Activated naive CD8-positive, alpha-beta T cell treated with anti-CD3 and anti-CD28 coated beads for 36 hours (primary cell): ENCODE measurements around the gene RIMS1. TPM values are rescaled to one million over a fixed set of nuclear protein-coding genes. Genes with fewer than 3 reads are reported as not detected.
"Not testable (repeated sequence)": the region's sequence is repeated elsewhere in the genome, so short reads cannot be mapped to it uniquely, and the experiment has no call there.

ENCODE experiments used
- DNase-seq: peaks from one replicate; pipeline ENCODE4 v3.0.0; 2021
- H3K27ac Mint-ChIP-seq: one replicate; pipeline ENCODE4 v1.8.0; 2022; ENCODE audit warnings: mild to moderate bottlenecking, moderate library complexity, mixed read lengths
- H3K27me3 Mint-ChIP-seq: one replicate; pipeline ENCODE4 v1.8.0; 2022; ENCODE audit warnings: mild to moderate bottlenecking, mixed read lengths
- H3K36me3 Mint-ChIP-seq: one replicate; pipeline ENCODE4 v1.8.0; 2021; ENCODE audit warnings: mild to moderate bottlenecking, mixed read lengths
- H3K4me1 Mint-ChIP-seq: one replicate; pipeline ENCODE4 v1.8.0; 2021; ENCODE audit warnings: mixed read lengths
- H3K4me3 Mint-ChIP-seq: one replicate; pipeline ENCODE4 v1.8.0; 2022; ENCODE audit warnings: mild to moderate bottlenecking, moderate library complexity, mixed read lengths
- H3K9me3 Mint-ChIP-seq: one replicate; pipeline ENCODE4 v1.8.0; 2022; ENCODE audit warnings: mixed read lengths
- total RNA-seq, 2 experiments: library from RNA; stranded (reverse); gene quantifications; one replicate each; pipeline ENCODE4 v1.2.3, GENCODE V29; 2021

The RIMS1 gene
- total RNA-seq, 2 experiments from 2014 or later = not detected

GRCh38 chr6:71908162-71908765, 21.9 kb downstream of the RIMS1 start:
- Mint-ChIP-seq H3K27ac (no peak overlapping the region), H3K27me3 (no peaks in the 10 kb centered on the region), H3K36me3 (no peaks in the 10 kb centered on the region), H3K9me3 (no peaks in the 10 kb centered on the region), H3K4me1 (no peaks in the 10 kb centered on the region), H3K4me3 (no peak overlapping the region)
- no peak for DNase-seq

DNA sequence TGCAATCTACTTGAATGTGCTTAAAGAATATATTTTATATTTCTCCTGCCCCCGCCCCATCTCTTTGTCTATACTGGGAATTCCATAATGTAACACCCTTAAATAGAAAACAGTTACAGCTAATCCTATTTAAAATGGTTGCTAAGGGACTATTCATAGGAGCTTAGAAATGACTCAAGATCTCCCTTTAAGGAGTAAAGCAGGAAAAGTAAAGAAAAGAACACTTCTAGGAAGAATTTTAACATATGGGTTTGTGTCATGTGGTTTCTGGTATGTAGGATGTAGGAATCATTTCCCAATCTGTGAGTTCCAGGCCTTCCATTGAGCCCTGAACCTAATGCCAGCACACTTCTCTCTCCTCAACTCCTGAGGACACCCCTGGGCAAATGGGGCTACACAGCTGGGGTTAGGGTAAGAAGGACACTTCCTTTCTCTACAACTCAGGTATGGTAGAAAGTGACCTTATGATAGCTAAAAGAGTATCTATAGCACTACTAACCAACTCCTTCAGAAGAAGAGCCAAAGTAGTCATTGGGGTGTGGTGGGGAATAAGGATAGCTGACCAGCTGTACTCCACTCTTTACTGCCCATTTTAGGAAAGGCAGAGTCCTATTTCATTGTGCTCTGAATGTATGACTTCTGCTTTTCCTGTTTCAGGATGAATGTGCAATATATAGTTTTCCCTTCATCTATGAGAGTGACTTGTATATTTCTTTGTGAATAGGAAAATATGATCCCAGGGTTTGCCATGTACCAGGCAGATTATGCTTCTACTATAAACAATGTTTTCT, 27.3 kb downstream of the RIMS1 start:
- H3K4me1 Mint-ChIP-seq = no peaks in the 10 kb centered on the region
- H3K9me3 Mint-ChIP-seq = no peaks in the 10 kb centered on the region
- no peak overlapping the region for H3K4me3 Mint-ChIP-seq
- H3K27ac Mint-ChIP-seq = no peak overlapping the region
- H3K36me3 Mint-ChIP-seq = no peaks in the 10 kb centered on the region
- no peaks in the 10 kb centered on the region for H3K27me3 Mint-ChIP-seq
- DNase-seq = no peak

DNA sequence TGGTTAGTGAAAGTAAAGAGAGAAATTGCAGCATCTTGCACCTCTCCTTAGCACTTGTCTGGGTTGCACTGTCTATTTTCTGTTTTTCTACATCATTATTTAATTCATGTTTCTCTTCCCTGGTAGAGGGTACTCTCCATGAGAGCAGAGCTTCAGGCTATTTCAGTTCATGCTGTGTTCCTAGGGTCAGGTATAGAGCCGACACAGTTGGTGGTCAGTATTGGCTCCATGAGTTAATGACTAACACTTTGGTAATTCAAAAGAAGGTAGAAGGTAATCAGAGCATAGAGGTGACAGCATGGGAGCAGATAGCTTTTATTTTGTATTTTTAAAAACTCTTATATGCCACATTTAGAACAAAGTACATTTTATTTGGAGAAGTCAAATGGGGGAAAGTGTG, 42.7 kb downstream of the RIMS1 start:
- Mint-ChIP-seq H3K27ac (no peak overlapping the region), H3K4me1 (no peaks in the 10 kb centered on the region), H3K36me3 (no peaks in the 10 kb centered on the region)

DNA sequence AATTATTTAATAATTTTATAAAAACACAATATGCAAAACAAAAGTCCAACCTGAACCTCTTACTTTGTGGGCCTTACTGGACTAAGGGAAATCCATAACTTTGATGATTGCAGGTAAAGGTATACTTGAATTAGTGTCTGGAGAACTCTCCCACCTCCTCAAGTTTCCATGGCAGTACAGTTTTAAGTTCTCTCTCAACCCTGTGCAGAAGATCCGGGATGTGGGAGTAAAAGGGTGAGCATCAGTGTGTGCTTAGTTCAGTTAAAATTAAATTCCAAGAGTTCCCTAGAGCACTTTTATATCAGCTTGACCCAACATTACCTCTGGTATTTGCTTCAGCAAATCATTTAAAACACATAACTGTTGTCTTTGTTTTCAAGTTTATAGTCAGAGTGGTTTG, 47.5 kb downstream of the RIMS1 start:
- Mint-ChIP-seq H3K36me3 (no peaks in the 10 kb centered on the region), H3K9me3 (peaks cover 3% of the 10 kb centered on the region), H3K4me1 (no peaks in the 10 kb centered on the region), H3K27ac (no peak overlapping the region), H3K27me3 (no peaks in the 10 kb centered on the region), H3K4me3 (no peak overlapping the region)
- DNase-seq = no peak

More for the DNA sequence above, 42.7 kb downstream of the RIMS1 start:
- no peaks in the 10 kb centered on the region for H3K9me3 Mint-ChIP-seq
- no peak for DNase-seq
- H3K27me3 Mint-ChIP-seq = no peaks in the 10 kb centered on the region
- H3K4me3 Mint-ChIP-seq = no peak overlapping the region

DNA sequence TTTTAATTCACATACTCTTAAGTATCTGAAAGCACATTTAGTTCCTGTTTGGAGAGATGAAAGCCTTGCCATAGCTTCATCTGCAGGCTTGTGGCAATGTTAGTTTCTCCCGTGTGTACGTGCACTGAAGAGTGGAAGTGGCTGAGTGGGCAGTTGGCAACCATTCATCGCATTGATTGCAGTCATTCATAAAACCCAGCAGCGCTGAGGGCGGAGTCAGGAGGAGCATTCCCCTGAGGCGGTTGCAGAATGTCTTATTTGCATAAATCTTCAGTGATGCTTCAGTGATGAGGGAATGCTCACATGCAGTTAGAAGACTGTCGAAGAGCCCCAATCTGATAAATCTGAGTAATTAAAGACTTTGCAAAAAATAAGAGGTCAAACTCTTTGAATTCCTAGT, 79.1 kb downstream of the RIMS1 start:
- no peaks in the 10 kb centered on the region for H3K4me1 Mint-ChIP-seq
- no peak overlapping the region for H3K27ac Mint-ChIP-seq
- no peak overlapping the region for H3K4me3 Mint-ChIP-seq
- no peaks in the 10 kb centered on the region for H3K36me3 Mint-ChIP-seq
- H3K27me3 Mint-ChIP-seq = no peaks in the 10 kb centered on the region
- no peak for DNase-seq
- no peaks in the 10 kb centered on the region for H3K9me3 Mint-ChIP-seq

DNA sequence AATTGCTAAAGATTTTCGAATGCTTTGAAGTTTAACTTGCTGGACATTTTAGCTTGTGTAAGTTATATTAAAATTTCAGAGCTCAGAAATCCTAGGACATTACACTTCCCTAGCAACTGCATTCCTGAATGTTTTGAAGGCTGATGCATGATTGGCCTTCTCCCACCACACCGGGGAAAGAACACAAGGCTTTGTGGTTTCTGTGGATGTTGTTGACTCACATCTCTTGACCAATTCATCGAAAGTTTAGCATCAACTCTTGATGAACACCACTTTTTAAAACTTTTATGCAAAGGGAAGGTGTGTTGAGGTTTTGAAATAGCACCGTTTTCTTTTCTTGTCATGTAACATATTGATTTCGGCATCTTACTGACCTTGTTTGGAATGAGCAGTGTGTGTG, 81.1 kb downstream of the RIMS1 start:
- Mint-ChIP-seq H3K27ac (no peak overlapping the region), H3K36me3 (no peaks in the 10 kb centered on the region), H3K4me3 (no peak overlapping the region), H3K4me1 (no peaks in the 10 kb centered on the region), H3K9me3 (no peaks in the 10 kb centered on the region), H3K27me3 (no peaks in the 10 kb centered on the region)
- DNase-seq = no peak

GRCh38 chr6:71977884-71978283, 91.5 kb downstream of the RIMS1 start:
- DNase-seq = no peak
- H3K36me3 Mint-ChIP-seq = no peaks in the 10 kb centered on the region

DNA sequence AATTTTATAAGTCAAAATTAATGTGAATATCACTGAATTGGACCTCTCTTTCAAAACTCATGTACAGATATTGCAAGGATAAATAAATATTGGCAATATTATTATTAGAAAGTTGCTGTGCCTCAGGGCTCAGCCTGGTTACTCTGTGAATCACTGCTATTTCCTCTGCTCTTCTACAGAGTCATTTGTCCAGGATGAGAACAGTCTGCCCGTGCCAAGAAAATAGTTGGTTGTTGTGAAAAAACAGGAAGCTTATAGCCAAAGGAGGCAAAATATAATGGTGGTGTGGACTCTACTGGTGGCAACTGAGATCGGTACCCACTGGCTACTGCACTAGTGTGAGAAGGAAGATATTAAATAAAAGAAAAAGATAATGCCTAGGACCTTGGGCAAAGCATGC, 93.6 kb downstream of the RIMS1 start:
- Mint-ChIP-seq H3K36me3 (no peaks in the 10 kb centered on the region), H3K27me3 (no peaks in the 10 kb centered on the region), H3K4me1 (no peaks in the 10 kb centered on the region), H3K4me3 (no peak overlapping the region), H3K27ac (no peak overlapping the region), H3K9me3 (no peaks in the 10 kb centered on the region)
- DNase-seq = no peak

More at GRCh38 chr6:71977884-71978283, 91.5 kb downstream of the RIMS1 start:
- H3K4me1 Mint-ChIP-seq = no peaks in the 10 kb centered on the region
- H3K9me3 Mint-ChIP-seq = no peaks in the 10 kb centered on the region
- H3K27me3 Mint-ChIP-seq = peaks cover 3% of the 10 kb centered on the region
- no peak overlapping the region for H3K27ac Mint-ChIP-seq
- H3K4me3 Mint-ChIP-seq = no peak overlapping the region

GRCh38 chr6:71982389-71982788, 96.0 kb downstream of the RIMS1 start:
- no peaks in the 10 kb centered on the region for H3K4me1 Mint-ChIP-seq
- H3K4me3 Mint-ChIP-seq = no peak overlapping the region
- peaks cover 2% of the 10 kb centered on the region for H3K9me3 Mint-ChIP-seq
- no peak overlapping the region for H3K27ac Mint-ChIP-seq
- no peak for DNase-seq
- no peaks in the 10 kb centered on the region for H3K27me3 Mint-ChIP-seq
- no peaks in the 10 kb centered on the region for H3K36me3 Mint-ChIP-seq

DNA sequence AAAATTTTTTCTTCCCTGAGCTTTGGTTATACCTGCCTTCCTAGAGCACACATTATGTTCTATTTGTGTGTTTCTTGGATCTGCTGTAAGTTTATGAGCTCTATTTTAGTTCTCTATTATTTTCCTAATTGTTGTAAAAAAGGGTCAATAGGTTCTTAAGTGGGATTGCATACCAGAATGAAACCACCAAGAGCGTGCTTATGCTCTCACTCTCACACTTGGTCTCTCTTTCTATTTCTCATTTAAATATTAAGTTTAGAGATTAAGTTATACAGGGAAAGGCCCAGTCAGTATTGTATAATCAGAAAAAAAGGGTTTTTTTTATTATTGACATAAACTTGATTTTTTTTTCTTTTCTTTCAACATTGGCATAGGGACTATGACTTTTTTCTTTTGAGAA, 96.8 kb downstream of the RIMS1 start:
- no peak for DNase-seq
- Mint-ChIP-seq H3K9me3 (peaks cover 2% of the 10 kb centered on the region), H3K4me1 (no peaks in the 10 kb centered on the region), H3K36me3 (no peaks in the 10 kb centered on the region), H3K27ac (no peak overlapping the region), H3K4me3 (no peak overlapping the region), H3K27me3 (no peaks in the 10 kb centered on the region)

GRCh38 chr6:71994705-71995271, 108.4 kb downstream of the RIMS1 start:
- no peak for DNase-seq
- H3K4me1 Mint-ChIP-seq = no peaks in the 10 kb centered on the region
- no peak overlapping the region for H3K4me3 Mint-ChIP-seq
- H3K36me3 Mint-ChIP-seq = no peaks in the 10 kb centered on the region
- H3K27me3 Mint-ChIP-seq = no peaks in the 10 kb centered on the region
- no peak overlapping the region for H3K27ac Mint-ChIP-seq
- no peaks in the 10 kb centered on the region for H3K9me3 Mint-ChIP-seq

GRCh38 chr6:71997341-71997740, 111.0 kb downstream of the RIMS1 start:
- no peak for DNase-seq

GRCh38 chr6:72002415-72002814, 116.1 kb downstream of the RIMS1 start:
- H3K27ac Mint-ChIP-seq = no peak overlapping the region
- no peak overlapping the region for H3K4me3 Mint-ChIP-seq
- H3K27me3 Mint-ChIP-seq = no peaks in the 10 kb centered on the region
- H3K9me3 Mint-ChIP-seq = peaks cover 3% of the 10 kb centered on the region
- H3K4me1 Mint-ChIP-seq = no peaks in the 10 kb centered on the region
- DNase-seq = no peak
- no peaks in the 10 kb centered on the region for H3K36me3 Mint-ChIP-seq

More at GRCh38 chr6:71997341-71997740, 111.0 kb downstream of the RIMS1 start:
- no peak overlapping the region for H3K27ac Mint-ChIP-seq
- H3K4me3 Mint-ChIP-seq = no peak overlapping the region
- no peaks in the 10 kb centered on the region for H3K4me1 Mint-ChIP-seq
- H3K27me3 Mint-ChIP-seq = no peaks in the 10 kb centered on the region
- no peaks in the 10 kb centered on the region for H3K36me3 Mint-ChIP-seq
- H3K9me3 Mint-ChIP-seq = no peaks in the 10 kb centered on the region

DNA sequence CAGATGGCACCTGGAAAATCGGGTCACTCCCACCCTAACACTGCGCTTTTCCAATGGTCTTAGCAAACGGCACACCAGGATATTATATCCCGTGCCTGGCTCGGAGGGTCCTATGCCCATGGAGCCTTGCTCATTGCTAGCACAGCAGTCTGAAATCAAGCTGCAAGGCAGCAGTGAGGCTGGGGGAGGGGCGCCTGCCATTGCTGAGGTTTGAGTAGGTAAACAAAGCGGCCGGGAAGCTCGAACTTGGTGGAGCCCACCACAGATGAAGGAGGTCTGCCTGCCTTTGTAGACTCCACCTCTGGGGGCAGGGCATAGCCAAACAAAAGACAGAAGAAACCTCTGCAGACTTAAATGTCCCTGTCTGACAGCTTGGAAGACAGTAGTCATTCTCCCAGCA, 120.2 kb downstream of the RIMS1 start:
- H3K4me3 Mint-ChIP-seq, H3K4me1 Mint-ChIP-seq, DNase-seq, H3K27me3 Mint-ChIP-seq, H3K36me3 Mint-ChIP-seq, H3K27ac Mint-ChIP-seq: not testable (repeated sequence)
- peaks cover 10% of the 10 kb centered on the region for H3K9me3 Mint-ChIP-seq

- H3K27ac Mint-ChIP-seq = no peak overlapping the region
- H3K36me3 Mint-ChIP-seq = no peaks in the 10 kb centered on the region
- no peak for DNase-seq
- no peaks in the 10 kb centered on the region for H3K9me3 Mint-ChIP-seq
- no peak overlapping the region for H3K4me3 Mint-ChIP-seq
- no peaks in the 10 kb centered on the region for H3K4me1 Mint-ChIP-seq
- no peaks in the 10 kb centered on the region for H3K27me3 Mint-ChIP-seq
Measured at GRCh38 chr6:72022830-72023229, 136.5 kb downstream of the RIMS1 start.

DNA sequence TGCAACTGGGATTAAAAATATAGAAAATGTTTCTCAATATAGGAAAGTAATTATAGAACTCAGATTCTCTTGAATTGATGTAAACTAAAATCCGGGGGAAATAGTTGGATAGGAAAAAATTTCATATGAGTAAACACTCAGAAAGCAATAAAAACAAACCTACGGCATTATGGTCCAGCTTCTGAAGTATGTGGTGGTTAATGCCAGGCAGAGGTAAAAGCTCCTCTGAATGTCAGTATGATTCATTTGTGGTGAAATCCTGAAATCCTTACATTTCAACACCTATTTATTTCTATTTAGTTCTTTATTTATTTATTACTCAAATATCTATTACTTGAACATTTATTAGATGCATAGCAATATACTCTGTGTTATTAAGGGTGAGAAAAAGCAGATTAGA, 145.1 kb downstream of the RIMS1 start:
- Mint-ChIP-seq H3K4me1 (no peaks in the 10 kb centered on the region), H3K4me3 (no peak overlapping the region), H3K36me3 (no peaks in the 10 kb centered on the region), H3K27me3 (no peaks in the 10 kb centered on the region), H3K9me3 (no peaks in the 10 kb centered on the region), H3K27ac (no peak overlapping the region)
- no peak for DNase-seq
